H4 (cell line): Measurements from ENCODE around the gene ACP1. TPM values are rescaled to one million over a fixed set of nuclear protein-coding genes. Genes with fewer than 3 reads are reported as not detected.

ENCODE experiments used
- DNase-seq: peaks from one replicate; pipeline ENCODE4 v3.0.0-alpha.2; 2015; ENCODE audit warnings: low spot score
- total RNA-seq: library from RNA; depleted of rRNA; stranded (reverse); fragments of >200 nt; shearing (Covaris generic); gene quantifications from 2 replicates; pipeline ENCODE4 v1.2.3, GENCODE V29; 2014

ACP1 gene
- total RNA-seq, 1 experiment from 2014 or later = 88.4 TPM

DNA sequence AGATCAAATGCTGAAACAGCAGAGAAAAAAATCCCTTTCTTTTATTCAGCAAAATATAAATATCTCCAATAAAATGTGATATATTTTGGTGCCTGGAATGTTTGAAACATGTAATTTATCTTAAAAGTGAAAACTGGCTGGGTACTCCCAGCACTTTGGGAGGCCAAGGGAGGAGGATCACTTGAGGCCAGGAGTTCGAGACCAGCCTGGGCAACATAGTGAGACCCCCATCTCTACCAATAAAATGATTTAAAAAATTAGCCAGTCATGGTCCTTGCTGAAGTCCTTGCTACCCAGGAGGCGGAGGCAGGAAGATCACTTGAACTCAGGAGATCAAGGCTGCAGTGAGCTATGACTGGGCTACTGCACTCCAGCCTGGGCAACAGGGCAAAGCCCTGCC lies 9.6 kb upstream of the ACP1 start:
- DNase-seq = no peak

- no peak for DNase-seq
These were observed 8.7 kb upstream of the ACP1 start for GRCh38 chr2:256094-256493.

DNA sequence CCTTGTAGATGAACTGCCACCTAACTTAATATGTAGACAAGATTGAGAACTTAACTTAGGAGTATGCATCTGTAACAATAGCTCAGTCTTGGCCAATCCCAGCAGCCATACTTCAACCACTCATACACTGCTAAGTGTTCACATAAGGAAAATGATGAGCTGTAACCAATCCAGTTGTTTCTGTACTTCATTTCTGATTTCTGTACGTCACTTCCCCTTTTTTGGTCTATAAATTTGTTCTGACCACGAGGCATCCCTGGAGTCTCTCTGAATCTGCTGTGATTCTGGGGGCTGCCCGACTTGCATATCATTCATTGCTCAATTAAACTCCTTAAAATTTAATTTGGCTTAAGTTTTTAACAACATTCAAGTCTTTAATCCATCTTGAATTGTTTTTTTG lies 7.3 kb upstream of the ACP1 start:
- DNase-seq = no peak

DNA sequence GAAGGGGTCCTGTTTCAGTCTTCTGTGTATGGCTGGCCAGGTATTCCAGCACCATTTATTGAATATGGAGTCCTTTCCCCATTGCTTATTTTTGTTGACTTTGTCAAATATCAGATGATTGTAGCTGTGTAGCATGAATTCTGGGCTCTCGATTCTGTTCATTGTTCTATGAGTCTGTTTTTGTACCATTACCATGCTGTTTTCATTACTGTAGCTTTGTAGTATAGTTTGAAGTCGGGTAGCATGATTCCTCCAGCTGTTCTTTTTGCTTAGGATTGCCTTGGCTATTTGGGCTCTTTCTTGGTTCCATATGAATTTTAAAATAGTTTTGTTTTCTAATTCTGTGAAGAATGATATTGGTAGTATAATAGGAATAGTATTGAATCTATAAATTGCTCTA lies 6.9 kb upstream of the ACP1 start:
- DNase-seq = no peak

DNA sequence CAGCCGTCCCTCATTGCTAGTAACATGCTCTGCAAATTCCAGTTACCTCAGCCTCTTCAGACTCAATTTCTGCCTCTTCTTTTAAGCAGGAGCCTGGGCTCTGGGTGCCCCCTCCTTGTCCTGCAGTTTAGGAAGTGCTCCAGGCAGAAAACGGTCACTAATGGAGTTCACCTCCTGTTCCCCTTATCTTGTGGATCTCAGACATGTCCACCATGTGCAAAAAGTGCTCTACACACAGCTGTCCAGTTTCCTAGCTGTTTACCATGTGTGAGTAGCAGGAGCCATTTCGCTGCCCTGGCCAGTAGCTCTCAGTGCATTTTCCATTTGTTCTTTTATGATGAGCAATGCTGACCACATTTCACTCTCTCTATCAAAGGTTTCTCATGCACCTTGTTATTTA lies 5.8 kb upstream of the ACP1 start:
- no peak for DNase-seq

- no peak for DNase-seq
These were observed 4.9 kb upstream of the ACP1 start for GRCh38 chr2:259789-260331.

DNA sequence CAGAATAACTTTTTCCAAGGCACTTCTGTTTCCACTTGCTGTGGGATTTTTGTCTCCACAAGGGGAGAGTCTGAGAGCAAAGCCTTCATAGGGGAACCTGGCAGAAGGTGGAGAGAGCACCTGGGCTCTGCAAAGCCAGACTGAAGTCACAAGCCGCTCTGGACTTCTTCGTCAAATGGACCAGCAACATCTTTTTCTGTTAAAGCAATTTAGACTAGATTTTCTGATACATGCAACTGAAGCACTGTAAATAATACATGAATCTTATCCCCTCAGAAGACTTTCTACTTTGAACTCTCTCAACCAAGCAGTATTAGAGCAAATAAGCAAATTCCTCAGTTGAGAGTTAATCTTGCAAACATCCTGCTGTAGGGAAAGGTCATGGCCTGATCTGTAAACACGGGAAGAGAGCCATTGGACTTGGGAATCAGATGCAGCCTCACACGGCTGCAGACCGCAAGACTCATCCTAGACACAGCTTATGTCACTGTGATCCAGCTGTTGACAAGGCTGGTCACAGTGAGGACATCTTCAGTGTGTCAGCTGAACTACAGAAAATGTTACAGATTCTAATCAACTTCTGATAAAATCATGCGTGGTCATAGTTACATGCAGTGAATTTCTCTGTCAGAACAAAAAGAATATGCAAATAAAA lies 4.1 kb upstream of the ACP1 start:
- no peak for DNase-seq

- no peak for DNase-seq
These were observed 2.6 kb upstream of the ACP1 start for GRCh38 chr2:262117-262516.

GRCh38 chr2:263022-263738 lies 1.6 kb upstream of the ACP1 start:
- DNase-seq = no peak

DNA sequence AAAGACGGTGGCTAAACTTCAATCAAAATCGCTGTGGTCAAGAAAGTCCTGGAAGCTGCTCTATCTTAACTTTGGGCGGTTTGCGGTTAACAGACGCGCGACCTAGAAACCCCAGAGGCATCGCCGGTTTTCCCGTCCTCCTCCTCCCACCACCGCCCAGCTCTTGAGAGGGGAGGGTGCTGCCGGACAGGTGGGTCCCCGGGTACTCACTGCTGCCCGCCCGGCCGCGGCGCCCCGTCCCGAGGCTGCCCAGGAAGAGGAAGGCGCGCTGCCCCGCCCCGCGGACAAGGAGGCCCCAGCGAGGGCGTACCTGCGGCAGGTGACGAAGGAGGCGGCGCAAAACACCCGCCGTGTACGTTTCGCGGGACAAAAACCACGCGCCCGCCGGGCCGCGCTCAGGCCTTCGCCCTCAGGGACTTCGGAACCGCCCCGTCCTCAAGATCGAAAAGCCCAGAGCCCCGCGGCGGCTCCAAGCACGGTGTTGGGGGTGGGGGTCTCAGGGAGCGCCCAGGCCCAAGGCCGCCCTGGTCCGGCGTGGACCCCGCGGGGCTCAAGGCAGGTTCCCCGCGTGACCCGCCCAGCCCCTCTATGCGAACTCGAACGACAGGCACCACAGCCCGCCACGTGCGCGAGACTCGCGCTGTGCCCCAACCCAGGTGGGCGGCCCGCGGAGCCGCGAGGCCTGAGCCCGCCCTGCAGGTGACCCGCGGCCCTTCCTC lies 814 bp upstream of the ACP1 start, which contains the start of gene SH3YL1:
Gene SH3YL1 (minus strand): TSS at position 259 of the 719 bp plus-strand sequence. CDS start 48 bp downstream, at position 211.
- DNase-seq = no peak

GRCh38 chr2:268323-268722 lies 3.6 kb downstream of the ACP1 start:
- no peak for DNase-seq

DNA sequence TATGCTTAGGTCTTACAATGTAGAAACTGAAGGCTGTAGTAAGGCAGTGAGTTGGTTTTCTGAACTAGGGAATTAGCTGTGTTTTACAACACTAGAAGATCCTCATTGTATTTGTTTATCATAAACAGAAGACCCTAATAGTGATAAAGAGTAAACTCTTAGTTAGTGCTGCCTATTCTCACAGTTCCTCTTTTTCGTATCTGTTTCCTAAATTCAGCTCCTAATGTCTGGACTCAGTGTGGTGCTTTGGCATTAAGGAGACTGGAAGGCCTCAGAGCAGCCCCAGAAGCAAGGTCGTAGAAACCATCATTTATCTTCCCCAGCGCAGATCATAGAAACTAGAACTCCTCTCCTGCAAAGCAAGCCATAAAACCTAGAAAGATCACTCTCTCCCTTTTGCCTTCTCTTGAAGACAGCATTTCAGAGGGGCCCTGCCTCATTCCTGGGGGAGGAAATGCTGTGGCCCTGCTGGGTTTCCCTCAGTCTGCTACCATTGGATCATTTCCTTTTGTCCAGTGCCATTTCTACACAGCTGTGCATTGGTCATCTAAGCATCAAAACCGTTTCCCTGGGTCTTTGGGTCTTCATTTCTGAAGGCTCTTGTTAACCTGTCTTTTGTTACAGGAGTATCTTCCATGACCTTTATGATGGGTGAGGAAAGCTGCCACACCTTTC lies 4.7 kb downstream of the ACP1 start:
- no peak for DNase-seq

DNA sequence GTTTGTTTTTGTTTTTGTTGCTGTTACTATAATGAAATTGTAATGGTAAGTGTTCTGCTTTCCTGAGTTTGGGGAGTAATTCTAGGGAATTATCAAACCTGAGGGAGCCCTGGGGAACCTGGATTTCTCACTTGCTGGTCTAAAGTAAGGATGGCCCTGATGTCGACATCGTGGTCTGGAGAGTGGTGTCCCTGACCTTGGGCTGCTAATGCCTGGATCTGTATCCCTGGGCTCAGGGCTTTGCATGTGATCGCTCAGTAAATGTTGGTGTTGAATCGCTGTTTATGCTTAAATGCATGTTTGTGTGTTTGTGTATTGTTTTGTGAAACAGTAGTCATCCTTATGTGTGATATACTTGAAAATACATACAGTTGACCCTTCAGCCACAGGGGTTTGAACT lies 6.1 kb downstream of the ACP1 start:
- DNase-seq = no peak

DNA sequence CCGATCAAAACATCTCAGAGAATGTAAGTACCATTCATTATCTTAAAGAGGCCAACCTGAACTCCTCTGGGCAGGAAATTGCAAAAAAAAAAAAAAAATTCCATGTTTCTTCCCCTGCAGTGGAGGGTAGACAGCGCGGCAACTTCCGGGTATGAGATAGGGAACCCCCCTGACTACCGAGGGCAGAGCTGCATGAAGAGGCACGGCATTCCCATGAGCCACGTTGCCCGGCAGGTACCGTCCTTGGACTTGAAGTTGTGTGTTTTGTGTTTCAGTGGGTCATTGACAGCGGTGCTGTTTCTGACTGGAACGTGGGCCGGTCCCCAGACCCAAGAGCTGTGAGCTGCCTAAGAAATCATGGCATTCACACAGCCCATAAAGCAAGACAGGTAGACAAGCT lies 7.2 kb downstream of the ACP1 start:
- no peak for DNase-seq

GRCh38 chr2:273333-273732 lies 8.6 kb downstream of the ACP1 start:
- DNase-seq = no peak

GRCh38 chr2:274503-274902 lies 9.8 kb downstream of the ACP1 start:
- no peak for DNase-seq

GRCh38 chr2:275466-275865 lies 10.7 kb downstream of the ACP1 start:
- no peak for DNase-seq

DNA sequence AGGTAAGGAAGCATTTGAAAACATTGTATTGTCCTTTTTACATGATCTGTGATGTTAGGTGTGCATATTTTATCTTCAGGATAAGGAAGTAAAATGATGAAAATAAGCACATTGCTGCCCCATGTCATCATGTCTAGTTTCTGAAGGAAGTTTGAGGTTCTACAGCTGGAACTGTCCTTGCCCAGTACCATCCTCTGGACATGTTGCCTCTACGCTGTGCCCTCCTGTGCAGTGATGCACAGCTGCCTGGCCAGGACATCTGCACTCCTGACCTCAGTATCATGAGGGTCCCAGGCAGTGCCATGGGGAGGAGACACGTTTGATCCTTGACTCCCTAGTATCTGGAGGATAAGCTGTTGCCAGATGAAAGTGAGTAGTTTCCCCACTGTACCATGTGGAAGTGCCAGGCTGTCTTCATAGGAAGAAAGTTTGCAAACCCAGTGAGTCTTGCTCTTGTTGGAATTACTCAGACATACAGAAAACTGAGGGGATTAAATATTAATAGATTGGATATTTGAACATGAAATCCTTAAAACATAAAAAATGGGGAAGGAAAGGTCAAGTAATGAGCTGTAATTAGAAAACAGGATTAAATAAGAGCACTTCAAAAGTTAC lies 13.7 kb downstream of the ACP1 start:
- DNase-seq = no peak

DNA sequence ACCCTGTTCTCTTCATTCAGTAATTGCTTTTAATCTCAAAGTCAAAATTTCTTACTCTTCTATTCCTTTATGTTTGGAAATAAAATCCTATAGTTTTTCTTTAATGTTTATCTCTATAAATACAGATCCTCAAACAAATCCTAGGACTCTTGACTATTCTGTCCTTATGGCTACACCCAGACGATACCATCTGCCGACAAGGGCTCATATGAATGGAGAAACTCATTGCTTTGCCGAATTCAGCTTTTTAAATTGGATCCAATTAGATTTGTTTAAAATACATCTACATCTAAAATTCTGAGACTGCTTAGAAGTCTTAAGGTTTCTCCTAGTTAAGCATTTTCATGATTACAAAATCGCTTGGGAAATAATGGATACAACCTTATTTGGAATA lies 14.2 kb downstream of the ACP1 start:
- DNase-seq = no peak

- no peak for DNase-seq
These were observed 14.6 kb downstream of the ACP1 start for GRCh38 chr2:279366-279765.

DNA sequence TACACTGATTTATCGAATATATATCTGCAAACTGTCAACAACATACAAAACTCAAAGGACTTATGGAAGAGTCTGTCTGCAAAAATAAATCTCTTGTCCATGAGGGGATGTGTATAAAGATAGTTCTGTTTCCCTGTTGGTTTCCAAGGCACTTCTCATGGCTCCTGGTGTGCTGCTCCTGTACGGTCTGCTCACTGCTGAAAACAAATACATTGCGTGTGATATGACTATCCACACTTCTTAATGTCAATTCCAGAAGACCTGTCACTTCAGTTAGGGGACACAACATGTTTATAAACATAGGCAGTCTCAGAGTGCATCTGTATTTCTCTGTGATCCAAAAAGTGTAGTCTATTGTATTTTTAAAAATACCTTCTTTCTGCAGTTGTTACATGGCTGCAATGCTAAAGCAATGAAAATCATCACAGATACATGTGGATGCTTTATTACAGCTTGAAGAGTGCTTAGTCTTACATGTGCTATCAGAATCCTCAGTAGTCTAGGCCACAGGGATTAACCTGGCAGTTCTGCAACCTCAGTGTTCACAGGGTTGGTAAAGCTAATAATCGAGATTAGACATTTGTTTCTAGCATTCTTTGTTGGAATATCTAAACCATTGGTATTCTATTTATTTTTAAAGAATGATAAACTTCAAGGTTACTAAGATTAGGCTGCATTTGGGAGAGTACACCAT lies 15.4 kb downstream of the ACP1 start:
- DNase-seq = no peak
